Measurements from ENCODE around the gene LARP4.
"Not testable (repeated sequence)": the region's sequence is repeated elsewhere in the genome, so short reads cannot be mapped to it uniquely, and the experiment has no call there.

- TF ChIP-seq HDAC2 (IDR thresholded peaks at IDR 0.05); TAF1 (IDR thresholded peaks at IDR 0.05; ENCODE audit: control insufficient read depth, extremely low read depth, insufficient read depth, low read length, severe bottlenecking); GTF2F1 (IDR thresholded peaks at IDR 0.05; ENCODE audit: low read depth, low read length); TBL1XR1 (IDR thresholded peaks at IDR 0.05; ENCODE audit: low read length in 2 of 2); TFE3 (CRISPR knock-in tag; IDR thresholded peaks at IDR 0.05); GTF3C2 (IDR thresholded peaks at IDR 0.05; ENCODE audit: borderline replicate concordance, extremely low read depth, insufficient read length); SMAD1 (IDR thresholded peaks at IDR 0.05; ENCODE audit: low read depth, low read length, partially characterized antibody): not testable (repeated sequence)
These were observed 22.2 kb downstream of the LARP4 start for GRCh38 chr12:50422855-50423254.
